Activated CD4-positive, alpha-beta T cell treated with anti-CD3 and anti-CD28 coated beads for 1 hour (primary cell): Measurements from ENCODE around the gene ERN1.
"Not testable (repeated sequence)": the region's sequence is repeated elsewhere in the genome, so short reads cannot be mapped to it uniquely, and the experiment has no call there.

Source experiments
- DNase-seq: peaks from one replicate; pipeline ENCODE4 v3.0.0-alpha.2; 2020

The ERN1 gene

DNA sequence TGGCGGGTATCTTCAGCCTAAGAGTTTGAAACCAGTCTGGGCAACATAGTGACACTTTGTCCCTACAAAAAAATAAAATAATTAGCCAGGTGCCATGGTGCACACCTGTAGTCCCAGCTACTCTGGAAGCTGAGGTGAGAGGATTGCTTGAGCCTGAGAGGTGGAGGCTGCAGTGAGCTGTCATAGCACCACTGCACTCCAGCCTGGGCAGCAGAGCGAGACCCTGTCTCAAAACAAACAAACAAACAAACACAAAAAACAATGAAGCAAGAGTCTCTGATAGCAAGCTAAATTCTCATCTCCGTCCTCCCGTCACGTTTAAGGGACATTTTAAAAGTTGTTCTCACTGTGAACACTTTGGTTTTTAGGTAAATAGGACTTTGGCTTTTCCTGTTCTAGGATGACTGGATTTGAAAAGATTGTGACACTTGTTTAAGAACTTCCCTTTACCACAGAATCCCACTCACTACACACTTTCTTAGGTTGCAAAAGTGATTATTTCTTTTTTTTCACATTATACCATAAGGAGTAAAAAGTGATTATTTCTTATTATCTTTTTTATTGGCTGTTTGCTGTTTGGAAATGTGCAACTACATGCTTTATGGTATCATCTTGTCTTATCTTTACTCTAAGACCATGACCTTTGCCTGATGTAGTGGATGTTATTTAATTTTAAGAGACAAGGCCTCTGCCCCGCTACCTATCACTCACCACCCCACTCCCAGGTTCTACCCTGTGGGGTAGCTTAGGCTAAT is 4.4 kb upstream of the ERN1 start:
- no peak for DNase-seq

DNA sequence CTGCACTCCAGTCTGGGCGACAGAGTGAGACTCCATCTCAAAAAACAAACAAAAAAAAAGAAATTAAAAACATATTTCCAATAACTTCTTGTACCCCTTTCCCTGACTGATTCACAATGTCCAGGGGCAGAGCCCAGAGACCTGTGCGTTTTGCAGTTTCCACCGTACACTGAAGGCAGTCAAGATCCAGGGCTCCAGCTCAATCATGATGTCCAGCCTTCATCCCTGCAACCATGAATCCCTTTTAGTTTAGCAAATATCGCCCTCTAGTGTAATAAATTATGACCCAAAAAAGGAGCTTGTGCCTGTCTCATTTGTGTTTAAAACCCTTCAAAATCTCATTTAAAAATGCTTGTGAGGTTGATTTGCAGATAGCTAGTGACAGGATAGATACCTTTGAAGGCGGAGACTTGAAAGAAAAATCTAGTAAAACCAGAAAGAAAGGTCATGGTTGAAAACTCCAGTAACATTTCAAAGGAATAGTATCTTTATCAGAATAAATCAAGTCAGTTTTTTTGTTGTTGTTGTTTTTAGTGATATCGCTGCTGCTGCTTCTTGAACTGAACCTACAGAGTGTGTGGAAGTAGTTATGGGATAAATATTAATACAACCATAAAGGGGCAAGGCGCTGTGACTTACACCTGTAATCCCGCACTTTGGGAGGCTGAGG is 3.7 kb upstream of the ERN1 start:
- no peak for DNase-seq

DNA sequence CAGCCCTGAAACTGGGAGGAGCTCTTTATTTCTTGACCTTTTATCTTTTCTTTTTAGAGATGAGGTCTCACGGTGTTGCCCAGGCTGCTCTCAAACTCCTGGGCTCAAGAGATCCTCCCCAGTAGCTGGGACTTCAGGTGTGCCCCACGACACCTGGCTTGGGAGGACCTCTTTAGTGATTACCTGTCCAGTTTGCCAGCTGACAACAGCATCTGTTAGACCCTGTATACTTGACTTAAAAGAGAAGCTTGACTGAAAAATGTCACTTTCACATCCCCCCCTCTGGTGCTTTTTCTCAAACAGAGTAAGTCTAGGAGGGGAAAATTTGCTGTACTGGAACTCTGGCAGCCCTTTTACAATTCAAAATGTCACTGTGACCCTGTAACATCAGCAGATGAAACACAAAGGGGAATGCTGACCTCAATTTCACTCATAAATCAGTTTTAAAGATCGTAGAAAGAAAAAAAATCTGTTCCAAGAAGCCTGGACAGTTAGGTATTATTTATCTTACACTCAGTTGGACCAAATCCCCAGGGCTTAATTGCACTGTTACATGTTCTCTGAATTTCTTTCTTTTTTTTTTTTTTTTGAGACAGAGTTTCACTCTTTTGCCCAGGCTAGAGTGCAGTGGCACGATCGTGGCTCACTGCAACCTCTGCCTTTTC is 1.8 kb upstream of the ERN1 start:
- DNase-seq: no peak

DNA sequence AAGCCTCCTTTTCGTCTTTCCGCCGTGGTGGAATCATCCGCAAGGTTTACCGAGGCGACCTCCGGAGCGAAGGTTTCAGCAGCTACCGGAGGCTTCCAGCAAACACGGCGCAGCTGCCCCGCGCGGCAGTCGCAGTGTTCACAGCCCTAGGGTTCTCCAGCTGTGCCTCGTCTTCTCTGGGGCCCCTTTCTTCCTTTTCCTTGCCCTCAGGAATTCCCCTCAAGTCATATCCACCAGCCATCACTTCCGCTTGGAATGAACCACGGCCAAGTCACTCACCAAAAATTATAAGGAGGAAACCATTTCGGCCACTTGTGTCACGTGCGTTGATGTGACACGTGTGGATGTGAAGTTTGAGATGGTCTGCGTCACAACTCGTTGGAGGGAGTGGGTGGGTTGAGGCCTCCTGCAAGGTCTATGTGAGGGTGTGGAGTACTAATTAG is 636 bp upstream of the ERN1 start:
- DNase-seq: no peak

DNA sequence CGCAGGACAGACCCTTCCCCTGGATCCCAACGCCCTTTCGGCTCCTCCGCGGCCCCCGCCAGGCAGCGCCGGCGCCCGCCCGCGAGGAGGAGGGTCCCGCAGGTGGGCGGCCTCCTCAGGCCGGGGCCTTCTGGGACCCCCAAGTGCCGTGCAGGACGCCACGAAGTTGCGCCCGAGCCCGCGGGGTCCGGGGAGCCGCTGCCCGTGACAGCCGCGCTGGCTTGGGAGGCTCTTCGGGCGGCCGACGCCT is 504 bp downstream of the ERN1 start:
- DNase-seq: no peak

- DNase-seq: no peak
Observed at GRCh38 chr17:64128787-64129514, 993 bp downstream of the ERN1 start.

GRCh38 chr17:64126918-64127317 is 3.0 kb downstream of the ERN1 start:
- DNase-seq: no peak

GRCh38 chr17:64125937-64126336 is 4.0 kb downstream of the ERN1 start:
- DNase-seq: no peak

DNA sequence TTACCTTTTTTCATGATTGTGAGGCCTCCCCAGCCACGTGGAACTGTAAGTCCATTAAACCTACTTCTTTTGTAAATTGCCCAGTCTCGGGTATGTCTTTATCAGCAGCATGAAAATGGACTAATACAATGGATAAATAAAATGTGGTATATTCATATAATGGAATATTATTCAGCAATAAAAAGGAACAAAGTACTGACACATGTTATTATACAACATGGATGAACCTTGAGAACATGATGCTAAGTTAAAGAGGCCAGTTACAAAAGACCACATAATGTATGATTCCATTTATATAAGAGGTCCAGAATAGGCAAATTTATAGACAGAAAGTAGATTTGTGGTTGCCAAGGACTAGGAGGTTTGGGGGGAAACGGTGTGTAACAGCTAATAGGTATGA is 5.3 kb downstream of the ERN1 start:
- no peak for DNase-seq

- DNase-seq: no peak
Observed at GRCh38 chr17:64123114-64123513, 6.8 kb downstream of the ERN1 start.

GRCh38 chr17:64120972-64121786 is 8.8 kb downstream of the ERN1 start:
- not testable (repeated sequence) for DNase-seq

GRCh38 chr17:64120159-64120810 is 9.7 kb downstream of the ERN1 start:
- no peak for DNase-seq

- no peak for DNase-seq
Observed at GRCh38 chr17:64117981-64118979, 11.7 kb downstream of the ERN1 start.

- DNase-seq: no peak
Observed at GRCh38 chr17:64115822-64116534, 14.0 kb downstream of the ERN1 start.

DNA sequence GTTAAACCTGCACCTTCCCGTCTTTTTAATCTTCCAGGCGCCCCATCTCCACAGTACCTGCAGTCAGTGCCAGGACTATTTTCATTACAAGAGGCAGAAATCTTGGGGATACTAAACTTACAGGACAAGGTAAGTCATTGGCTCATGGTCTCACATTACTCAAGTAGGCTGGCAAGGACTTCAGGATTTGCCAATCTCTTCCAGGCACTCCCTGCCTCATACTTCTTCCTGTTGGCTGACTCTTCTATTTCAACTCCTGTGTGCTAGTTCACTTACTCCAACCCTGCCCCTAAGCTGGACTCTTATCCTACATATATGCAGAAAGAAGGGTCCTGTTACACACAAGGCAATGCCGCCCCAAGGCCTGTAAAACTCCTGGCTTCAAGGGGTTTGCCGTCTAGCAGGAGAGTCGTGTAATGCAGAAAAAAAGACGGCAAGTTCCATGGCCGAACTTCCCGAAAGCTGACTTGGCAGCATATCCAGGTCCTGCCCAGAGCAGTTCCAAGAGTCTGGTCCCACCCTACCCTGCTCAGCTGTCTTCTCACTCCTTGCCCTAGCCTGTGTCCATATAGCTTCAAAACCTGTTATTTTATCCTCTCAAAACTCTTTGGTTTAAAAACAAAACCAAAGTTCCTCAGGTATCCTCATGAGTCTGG is 14.8 kb downstream of the ERN1 start:
- no peak for DNase-seq

GRCh38 chr17:64113006-64113405 is 16.9 kb downstream of the ERN1 start:
- no peak for DNase-seq

DNA sequence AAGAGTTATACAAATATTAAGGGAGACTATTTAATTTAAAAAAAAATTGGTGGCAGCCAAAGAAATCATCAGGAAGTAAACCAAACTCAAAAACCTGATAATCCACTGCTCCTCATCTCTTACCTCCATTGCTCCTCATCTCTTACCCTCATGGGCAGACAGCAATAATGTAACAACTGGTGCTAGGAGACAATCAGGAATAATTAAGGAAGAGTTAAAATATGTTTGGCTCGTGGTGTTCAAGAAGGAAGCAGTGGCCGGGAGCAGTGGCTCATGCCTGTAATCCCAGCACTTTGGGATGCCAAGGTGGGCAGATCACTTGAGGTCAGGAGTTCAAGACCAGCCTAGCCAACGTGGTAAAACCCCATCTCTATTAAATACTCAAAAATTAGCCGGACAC is 18.1 kb downstream of the ERN1 start:
- DNase-seq: no peak

DNA sequence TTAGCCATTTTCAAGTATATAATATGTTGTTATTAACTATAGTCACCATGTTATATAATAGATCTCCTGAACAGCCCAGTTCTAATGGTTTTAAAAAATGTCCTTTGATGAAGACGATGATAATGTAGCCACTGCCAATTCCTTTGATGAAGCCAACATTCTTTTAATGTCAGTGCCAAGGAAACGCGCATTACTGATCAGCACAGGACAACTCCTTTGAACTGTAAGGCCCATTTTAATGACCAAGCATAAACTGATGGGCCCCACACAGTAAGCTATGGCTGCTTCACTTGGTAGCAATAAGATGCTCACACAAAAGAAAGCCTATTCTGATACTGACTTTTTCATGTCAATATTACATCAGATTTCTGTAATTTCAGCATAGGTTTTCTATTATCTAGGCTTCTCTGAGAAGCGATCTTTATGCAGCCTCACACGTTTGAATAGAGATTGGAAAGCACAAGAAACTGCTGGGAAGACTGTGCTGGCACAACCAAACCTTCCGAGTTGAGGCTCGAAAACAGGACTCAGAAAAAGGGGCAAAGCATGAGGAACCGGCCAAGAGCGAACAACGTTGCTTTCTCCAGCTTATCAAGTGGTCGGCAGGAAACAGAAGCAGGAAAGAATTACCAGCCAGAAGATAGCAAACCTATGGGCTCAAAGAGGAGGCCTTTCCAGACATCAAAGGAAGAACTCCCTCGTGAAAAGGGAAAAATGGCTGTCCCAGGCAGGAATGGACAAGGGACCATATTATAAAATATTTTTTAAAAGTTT is 19.4 kb downstream of the ERN1 start:
- no peak for DNase-seq

DNA sequence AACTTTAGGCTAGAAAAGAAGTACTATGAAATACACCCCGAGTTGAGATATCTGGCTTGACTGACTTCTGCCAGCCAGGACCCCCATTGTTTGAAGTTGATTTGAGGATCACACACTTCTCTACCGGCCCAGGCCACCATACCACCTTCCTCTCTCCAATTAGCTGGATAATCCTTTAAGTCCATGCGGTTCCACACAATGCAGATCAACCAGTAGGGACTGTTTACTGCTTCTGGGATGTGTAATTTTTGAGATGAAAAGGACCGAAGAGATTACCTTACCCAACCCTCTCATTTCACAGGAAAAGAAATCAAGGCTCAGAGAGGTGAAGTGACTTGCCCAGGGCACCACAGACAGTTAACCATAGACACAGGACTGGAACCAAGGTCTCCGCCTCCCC is 20.5 kb downstream of the ERN1 start:
- no peak for DNase-seq
